HCT116 (cell line): ENCODE results near the gene ADAMTS20. TPM values are rescaled to one million over a fixed set of nuclear protein-coding genes. Genes with fewer than 3 reads are reported as not detected.

Experiments used
- ATAC-seq: fragments of 200-7000 bp; cut with Tn5 transposase; 2 replicates; pipeline ENCODE4 v1.9.1; 2020; ENCODE audit warnings: mild to moderate bottlenecking, moderate library complexity
- BruUV-seq: library from RNA; stranded (reverse); fragments of 400-500 nt; replicated peaks from 2 replicates; lab custom pipeline; 2021; lab: Mats Ljungman, UMichigan
- CTCF ChIA-PET: fragments of 300-600 bp; sonication (Branson Sonifier 250); formaldehyde crosslinking; loops from one replicate; lab custom pipeline; 2021; ENCODE audit warnings: antibody characterized with exemption; lab: Charles Lee
- POLR2A ChIA-PET: fragments of 300-600, 350-600 bp; sonication (Branson Sonifier 250); formaldehyde crosslinking; loops from one replicate; lab custom pipeline; 2021; ENCODE audit warnings: antibody characterized with exemption; lab: Charles Lee
- RAD21 ChIA-PET, 2 experiments: fragments of 300-600 bp; sonication (Branson Sonifier 250); formaldehyde crosslinking; loops; one replicate each; lab custom pipeline; 2023; ENCODE audit warnings: low total read pairs in 2 of 2; ENCODE audit not compliant: uncharacterized antibody in 2 of 2, unreplicated experiment in 2 of 2, low non-redundant PET in 1 of 2; lab: Charles Lee
- DNase-seq: peaks from one replicate; pipeline ENCODE4 v3.0.0-alpha.2; 2010; ENCODE audit warnings: low read depth, low spot score
- H2AFZ ChIP-seq: fragments of 200-600 bp; shearing (Covaris generic), sonication (generic); 2 replicates; pipeline ENCODE4 v1.6.1; 2017; ENCODE audit warnings: low read depth, mixed run types, mixed read lengths, antibody characterized with exemption, low read length; ENCODE audit not compliant: poor library complexity, severe bottlenecking
- H3K27ac ChIP-seq: 2 replicates; pipeline ENCODE4 v1.5.1; 2012; ENCODE audit warnings: low read depth, low read length
- H3K27me3 ChIP-seq: fragments of 200-600 bp; sonication (generic); 2 replicates; pipeline ENCODE4 v1.6.1; 2016; ENCODE audit warnings: mixed run types, low read length, mixed read lengths; ENCODE audit not compliant: insufficient read depth
- H3K36me3 ChIP-seq, 2 experiments: fragments of 200-500 bp in 1 of 2; fragments of 200-600 bp in 1 of 2; sonication (Bioruptor generic) in 1 of 2; sonication (generic) in 1 of 2; 2 replicates each; pipeline versions ENCODE4 v1.5.1 to v1.6.1; 2014 to 2016; ENCODE audit warnings: low read length in 2 of 2, inconsistent platforms in 1 of 2, mixed read lengths in 1 of 2, mixed run types in 1 of 2; ENCODE audit not compliant: insufficient read depth in 2 of 2, control insufficient read depth in 1 of 2
- H3K4me1 ChIP-seq, 2 experiments: fragments of 200-600 bp in 1 of 2; sonication (generic) in 1 of 2; 2 replicates each; pipeline versions ENCODE4 v1.5.1 to v1.6.1; 2012 to 2017; ENCODE audit warnings: low read length in 2 of 2, inconsistent platforms in 1 of 2, mild to moderate bottlenecking in 1 of 2, mixed read lengths in 1 of 2, mixed run types in 1 of 2, moderate library complexity in 1 of 2; ENCODE audit not compliant: insufficient read depth in 2 of 2, control insufficient read depth in 1 of 2
- H3K4me2 ChIP-seq: fragments of 200-600 bp; sonication (generic); 2 replicates; pipeline ENCODE4 v1.6.1; 2017; ENCODE audit warnings: mixed run types, low read length, mixed read lengths
- H3K4me3 ChIP-seq, 2 experiments: fragments of 200-600 bp in 1 of 2; sonication (generic) in 1 of 2; replicated peaks in 1 of 2; 2 replicates each; pipeline ENCODE4 v1.5.1; 2011 to 2016; ENCODE audit warnings: low read length in 2 of 2, control low read depth in 1 of 2, low read depth in 1 of 2, mild to moderate bottlenecking in 1 of 2, mixed read lengths in 1 of 2, mixed run types in 1 of 2
- H3K79me2 ChIP-seq: fragments of 200-600 bp; sonication (generic); 2 replicates; pipeline ENCODE4 v1.6.1; 2017; ENCODE audit warnings: mild to moderate bottlenecking, mixed run types, low read length, moderate library complexity, mixed read lengths; ENCODE audit not compliant: insufficient read depth
- H3K9ac ChIP-seq: fragments of 200-600 bp; sonication (generic); 2 replicates; pipeline ENCODE4 v1.6.1; 2016; ENCODE audit warnings: low read length, mixed read lengths
- H3K9me2 ChIP-seq: fragments of 200-600 bp; sonication (generic), shearing (Covaris generic); 2 replicates; pipeline ENCODE4 v1.6.1; 2017; ENCODE audit warnings: mixed run types, mild to moderate bottlenecking, moderate library complexity; ENCODE audit not compliant: insufficient read depth
- H3K9me3 ChIP-seq, 2 experiments: fragments of 200-500 bp in 1 of 2; fragments of 200-600 bp in 1 of 2; sonication (Bioruptor generic) in 1 of 2; sonication (generic) in 1 of 2; 2 replicates each; pipeline ENCODE4 v1.6.1; 2014 to 2017; ENCODE audit warnings: low read length in 2 of 2, mixed read lengths in 2 of 2, inconsistent platforms in 1 of 2, low read depth in 1 of 2, mild to moderate bottlenecking in 1 of 2, mixed run types in 1 of 2, moderate library complexity in 1 of 2; ENCODE audit not compliant: control insufficient read depth in 1 of 2, insufficient read depth in 1 of 2
- H4K20me1 ChIP-seq: fragments of 200-600 bp; sonication (generic), shearing (Covaris generic); 2 replicates; pipeline ENCODE4 v1.6.1; 2017; ENCODE audit warnings: mixed run types, mild to moderate bottlenecking, moderate library complexity; ENCODE audit not compliant: insufficient read depth
- CBX3 ChIP-seq: IDR thresholded peaks from 2 replicates; pipeline ENCODE4 v1.6.1; 2012; ENCODE audit warnings: low read depth
- ELF1 ChIP-seq: IDR thresholded peaks from 2 replicates; pipeline ENCODE4 v1.6.1; 2012; ENCODE audit warnings: low read depth, borderline replicate concordance
- EZH2 ChIP-seq: fragments of 200-600 bp; sonication (generic); IDR thresholded peaks from 2 replicates; pipeline ENCODE4 v1.6.1; 2017; ENCODE audit warnings: antibody characterized with exemption, mixed run types
- EZH2phosphoT487 ChIP-seq: fragments of 200-600 bp; IDR thresholded peaks from 2 replicates; pipeline ENCODE4 v1.6.1; 2018; ENCODE audit warnings: antibody characterized with exemption, borderline replicate concordance
- RAD21 ChIP-seq: IDR thresholded peaks from 2 replicates; pipeline ENCODE4 v1.6.1; 2012; ENCODE audit warnings: low read depth, mild to moderate bottlenecking
- SP1 ChIP-seq: IDR thresholded peaks from 2 replicates; pipeline ENCODE4 v1.6.1; 2012; ENCODE audit warnings: low read depth
- ZNF274 ChIP-seq: fragments of 200-500 bp; sonication (Bioruptor generic); IDR thresholded peaks from 2 replicates; pipeline ENCODE4 v1.6.1; 2014; ENCODE audit warnings: mild to moderate bottlenecking, low read depth, low read length, inconsistent platforms
- intact Hi-C: fragments of 100-400 bp; cut with micrococcal nuclease; formaldehyde crosslinking; loops from 2 replicates; pipeline ENCODE4 v1.10.0; 2022
- total RNA-seq: library from RNA; stranded (reverse); gene quantifications from one replicate; pipeline ENCODE4 v1.2.1, GENCODE V29; 2021; ENCODE audit not compliant: unreplicated experiment
- TF ChIP-seq, protein P1 (sequence below): IDR thresholded peaks from 2 replicates; pipeline ENCODE4 v1.6.1; 2012; ENCODE audit warnings: low read depth
- TF ChIP-seq, protein P2 (sequence below): IDR thresholded peaks from 2 replicates; pipeline ENCODE4 v1.6.1; 2012
- TF ChIP-seq, protein P3 (sequence below): IDR thresholded peaks from 2 replicates; pipeline ENCODE4 v1.6.1; 2012

ADAMTS20 gene
- total RNA-seq, 1 experiment from 2014 or later: not detected

DNA sequence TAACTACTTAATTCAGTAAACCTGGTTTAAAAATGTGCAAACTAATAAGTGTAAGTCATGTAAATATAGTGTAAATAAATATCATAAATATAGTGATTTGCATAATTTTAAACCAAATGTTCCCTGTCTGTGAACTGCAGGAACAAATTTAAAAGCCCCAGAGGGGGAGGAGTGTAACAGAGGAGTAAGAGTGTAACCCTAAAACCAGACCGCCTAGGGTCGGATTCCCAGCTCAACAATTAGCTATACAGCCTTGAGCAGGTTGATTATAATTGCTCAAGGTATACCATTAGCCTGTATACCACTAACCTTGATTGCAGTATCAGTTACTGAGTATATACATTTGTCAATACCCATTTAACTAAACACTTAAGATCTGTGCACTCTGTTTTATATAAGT is 218.4 kb downstream of the ADAMTS20 start (continued):
- TF ChIP-seq, protein P1, sequence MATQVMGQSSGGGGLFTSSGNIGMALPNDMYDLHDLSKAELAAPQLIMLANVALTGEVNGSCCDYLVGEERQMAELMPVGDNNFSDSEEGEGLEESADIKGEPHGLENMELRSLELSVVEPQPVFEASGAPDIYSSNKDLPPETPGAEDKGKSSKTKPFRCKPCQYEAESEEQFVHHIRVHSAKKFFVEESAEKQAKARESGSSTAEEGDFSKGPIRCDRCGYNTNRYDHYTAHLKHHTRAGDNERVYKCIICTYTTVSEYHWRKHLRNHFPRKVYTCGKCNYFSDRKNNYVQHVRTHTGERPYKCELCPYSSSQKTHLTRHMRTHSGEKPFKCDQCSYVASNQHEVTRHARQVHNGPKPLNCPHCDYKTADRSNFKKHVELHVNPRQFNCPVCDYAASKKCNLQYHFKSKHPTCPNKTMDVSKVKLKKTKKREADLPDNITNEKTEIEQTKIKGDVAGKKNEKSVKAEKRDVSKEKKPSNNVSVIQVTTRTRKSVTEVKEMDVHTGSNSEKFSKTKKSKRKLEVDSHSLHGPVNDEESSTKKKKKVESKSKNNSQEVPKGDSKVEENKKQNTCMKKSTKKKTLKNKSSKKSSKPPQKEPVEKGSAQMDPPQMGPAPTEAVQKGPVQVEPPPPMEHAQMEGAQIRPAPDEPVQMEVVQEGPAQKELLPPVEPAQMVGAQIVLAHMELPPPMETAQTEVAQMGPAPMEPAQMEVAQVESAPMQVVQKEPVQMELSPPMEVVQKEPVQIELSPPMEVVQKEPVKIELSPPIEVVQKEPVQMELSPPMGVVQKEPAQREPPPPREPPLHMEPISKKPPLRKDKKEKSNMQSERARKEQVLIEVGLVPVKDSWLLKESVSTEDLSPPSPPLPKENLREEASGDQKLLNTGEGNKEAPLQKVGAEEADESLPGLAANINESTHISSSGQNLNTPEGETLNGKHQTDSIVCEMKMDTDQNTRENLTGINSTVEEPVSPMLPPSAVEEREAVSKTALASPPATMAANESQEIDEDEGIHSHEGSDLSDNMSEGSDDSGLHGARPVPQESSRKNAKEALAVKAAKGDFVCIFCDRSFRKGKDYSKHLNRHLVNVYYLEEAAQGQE: no peak
- TF ChIP-seq RAD21 (no peak), CBX3 (no peak), SP1 (no peak)
- TF ChIP-seq, protein P2, sequence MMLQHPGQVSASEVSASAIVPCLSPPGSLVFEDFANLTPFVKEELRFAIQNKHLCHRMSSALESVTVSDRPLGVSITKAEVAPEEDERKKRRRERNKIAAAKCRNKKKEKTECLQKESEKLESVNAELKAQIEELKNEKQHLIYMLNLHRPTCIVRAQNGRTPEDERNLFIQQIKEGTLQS: no peak

DNA sequence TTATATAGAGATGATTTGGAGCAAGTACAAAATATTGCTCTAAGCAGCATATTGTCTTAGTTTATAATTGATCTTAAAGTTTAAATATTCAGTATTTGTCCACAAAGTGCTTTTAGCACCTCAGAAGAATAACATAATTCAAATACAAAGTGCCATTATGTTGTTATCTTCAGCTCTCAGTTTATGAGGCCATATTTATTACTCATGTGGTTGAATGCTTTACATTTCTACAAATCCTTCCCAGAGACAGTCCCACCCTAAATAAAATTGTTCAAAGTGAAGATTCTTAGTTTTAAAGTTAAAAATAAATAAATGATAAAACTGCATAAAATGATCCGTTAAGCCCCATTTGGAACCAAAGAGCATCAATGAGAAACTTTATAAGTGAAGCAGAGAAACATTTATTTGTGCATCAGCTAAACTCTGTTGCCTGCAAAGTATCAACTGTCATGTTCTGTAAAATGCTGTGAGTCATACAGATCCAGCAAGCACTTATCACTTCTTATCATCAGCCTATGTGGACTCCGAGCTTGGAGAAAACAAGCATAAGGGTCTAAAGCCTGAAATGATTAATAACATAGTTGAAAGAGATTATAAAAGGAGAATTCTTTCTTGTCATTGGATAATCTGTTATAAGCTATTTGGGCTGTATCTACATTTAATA is 218.9 kb downstream of the ADAMTS20 start:
- H3K36me3 ChIP-seq: no peaks in the 10 kb centered on the region
- H4K20me1 ChIP-seq: no peaks in the 10 kb centered on the region
- H3K9me2 ChIP-seq: no peaks in the 10 kb centered on the region
- no peaks in the 10 kb centered on the region for H3K4me1 ChIP-seq
- H3K9ac ChIP-seq: no peak overlapping the region
- H3K4me3 ChIP-seq: no peak overlapping the region
- H3K9me3 ChIP-seq: no peaks in the 10 kb centered on the region
- H3K27ac ChIP-seq: no peak overlapping the region
- BruUV-seq: no TSS peak
- no peaks in the 10 kb centered on the region for H3K79me2 ChIP-seq
- CTCF ChIA-PET: no interaction called here
- no peaks in the 10 kb centered on the region for H3K27me3 ChIP-seq
- intact Hi-C loops: no loop called here
- no peak for ATAC-seq
- no peak overlapping the region for H2AFZ ChIP-seq
- TF ChIP-seq, protein P3, sequence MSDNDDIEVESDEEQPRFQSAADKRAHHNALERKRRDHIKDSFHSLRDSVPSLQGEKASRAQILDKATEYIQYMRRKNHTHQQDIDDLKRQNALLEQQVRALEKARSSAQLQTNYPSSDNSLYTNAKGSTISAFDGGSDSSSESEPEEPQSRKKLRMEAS: no peak
- TF ChIP-seq EZH2phosphoT487 (no peak), ELF1 (no peak), RAD21 (no peak), ZNF274 (no peak), EZH2 (no peak)
- TF ChIP-seq, protein P2: no peak
- DNase-seq: no peak
- RAD21 ChIA-PET: no interaction called here
- no peak overlapping the region for H3K4me2 ChIP-seq
- POLR2A ChIA-PET: no interaction called here
